MCF 10A (cell line): ENCODE results near the gene CCM2L. TPM values are rescaled to one million over a fixed set of nuclear protein-coding genes. Genes with fewer than 3 reads are reported as not detected.
A peak's percentile ranks its signal among the peaks of the same experiment; 100 is the strongest.

Experiments
- BruUV-seq: library from RNA; stranded (reverse); fragments of 400-500 nt; replicated peaks from 2 replicates; lab custom pipeline; 2021; lab: Mats Ljungman, UMichigan
- CTCF ChIA-PET: fragments of 300-600 bp; sonication (Branson Sonifier 250); formaldehyde crosslinking; extraction: SDS; loops from one replicate; lab custom pipeline; 2021; ENCODE audit warnings: antibody characterized with exemption, inconsistent platforms; lab: Yijun Ruan, JAX
- POLR2A ChIA-PET: fragments of 300-600, 350-650 bp; sonication (Branson Sonifier 250); formaldehyde crosslinking; extraction: SDS; loops from one replicate; lab custom pipeline; 2020; ENCODE audit warnings: antibody characterized with exemption, inconsistent platforms; lab: Yijun Ruan, JAX
- DNase-seq: peaks from one replicate; pipeline ENCODE4 v3.0.0-alpha.2; 2018; ENCODE audit not compliant: unreplicated experiment
- H3K27ac Mint-ChIP-seq: one replicate; pipeline ENCODE4 v1.8.0; 2022; ENCODE audit warnings: mild to moderate bottlenecking, low read depth, mixed read lengths; ENCODE audit not compliant: unreplicated experiment
- H3K27me3 Mint-ChIP-seq: one replicate; pipeline ENCODE4 v1.8.0; 2022; ENCODE audit warnings: mixed read lengths; ENCODE audit not compliant: insufficient read depth, unreplicated experiment
- H3K36me3 Mint-ChIP-seq: one replicate; pipeline ENCODE4 v1.8.0; 2022; ENCODE audit warnings: mild to moderate bottlenecking, moderate library complexity, mixed read lengths; ENCODE audit not compliant: insufficient read depth, unreplicated experiment
- H3K4me1 Mint-ChIP-seq: one replicate; pipeline ENCODE4 v1.8.0; 2022; ENCODE audit warnings: mixed read lengths; ENCODE audit not compliant: insufficient read depth, unreplicated experiment
- H3K4me3 Mint-ChIP-seq: one replicate; pipeline ENCODE4 v1.8.0; 2022; ENCODE audit warnings: mild to moderate bottlenecking, moderate library complexity, mixed read lengths; ENCODE audit not compliant: unreplicated experiment
- H3K9me3 Mint-ChIP-seq: one replicate; pipeline ENCODE4 v1.8.0; 2022; ENCODE audit warnings: mixed read lengths; ENCODE audit not compliant: unreplicated experiment
- intact Hi-C: fragments of 100-400 bp; cut with micrococcal nuclease; formaldehyde crosslinking; loops from 2 replicates; pipeline ENCODE4 v1.14.1; 2022
- total RNA-seq: library from RNA; stranded (reverse); gene quantifications from 2 replicates; pipeline ENCODE4 v1.2.3, GENCODE V29; 2022
- TF ChIP-seq, protein P1 (sequence below): fragments of 200-600 bp; IDR thresholded peaks from one replicate; pipeline ENCODE4 v1.8.0; 2022; ENCODE audit warnings: antibody characterized with exemption, mild to moderate bottlenecking; ENCODE audit not compliant: unreplicated experiment

The CCM2L gene
- total RNA-seq, 1 experiment from 2014 or later, result not detected

DNA sequence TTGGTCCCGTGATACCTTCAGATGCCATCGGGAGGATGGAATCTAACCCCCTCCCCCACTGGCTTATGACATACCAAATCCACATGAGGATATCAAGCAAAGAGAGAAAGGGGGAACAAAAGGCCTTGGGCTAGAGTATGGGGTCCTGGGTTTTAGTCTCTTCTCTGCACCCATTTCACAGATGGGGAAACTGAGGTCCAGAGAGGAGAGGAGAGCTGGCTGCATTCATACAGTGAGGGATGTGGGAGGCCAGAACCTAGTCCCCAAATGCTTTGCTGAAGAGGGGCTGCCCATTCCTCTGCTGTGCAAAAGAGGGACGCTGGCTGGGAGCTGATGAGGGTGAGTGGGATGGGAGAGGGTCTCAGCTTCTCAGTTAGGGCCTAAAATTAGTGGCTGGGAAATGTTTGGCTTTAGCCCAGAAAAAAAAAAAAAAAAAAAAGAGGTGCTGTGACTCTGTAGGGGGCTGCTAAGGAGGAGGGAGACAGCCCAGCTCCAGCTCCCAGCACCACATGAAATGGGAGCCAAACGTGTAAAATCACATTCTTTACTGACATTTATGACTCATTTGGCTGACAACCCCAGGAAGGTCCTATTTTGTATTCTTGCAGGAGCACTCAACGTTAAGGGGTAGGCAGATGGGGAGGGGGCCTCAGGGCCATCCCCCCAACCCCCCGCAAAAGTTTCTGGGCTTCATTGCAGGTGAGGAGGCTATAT lies 30.4 kb upstream of the CCM2L start:
- H3K36me3 Mint-ChIP-seq, result no peaks in the 10 kb centered on the region
- ChIA-PET POLR2A (interaction anchor here (0.5 kb wide), 1 partner anchor 65 kb away, joined by 3 read pairs; no protein-coding TSS in a partner anchor), CTCF (interaction anchor here (0.5 to 1.8 kb wide), 2 partner anchors 26 to 58 kb away, joined by 3 to 5 read pairs; no protein-coding TSS in a partner anchor)
- no peak overlapping the region for H3K27ac Mint-ChIP-seq
- TF ChIP-seq, protein P1, sequence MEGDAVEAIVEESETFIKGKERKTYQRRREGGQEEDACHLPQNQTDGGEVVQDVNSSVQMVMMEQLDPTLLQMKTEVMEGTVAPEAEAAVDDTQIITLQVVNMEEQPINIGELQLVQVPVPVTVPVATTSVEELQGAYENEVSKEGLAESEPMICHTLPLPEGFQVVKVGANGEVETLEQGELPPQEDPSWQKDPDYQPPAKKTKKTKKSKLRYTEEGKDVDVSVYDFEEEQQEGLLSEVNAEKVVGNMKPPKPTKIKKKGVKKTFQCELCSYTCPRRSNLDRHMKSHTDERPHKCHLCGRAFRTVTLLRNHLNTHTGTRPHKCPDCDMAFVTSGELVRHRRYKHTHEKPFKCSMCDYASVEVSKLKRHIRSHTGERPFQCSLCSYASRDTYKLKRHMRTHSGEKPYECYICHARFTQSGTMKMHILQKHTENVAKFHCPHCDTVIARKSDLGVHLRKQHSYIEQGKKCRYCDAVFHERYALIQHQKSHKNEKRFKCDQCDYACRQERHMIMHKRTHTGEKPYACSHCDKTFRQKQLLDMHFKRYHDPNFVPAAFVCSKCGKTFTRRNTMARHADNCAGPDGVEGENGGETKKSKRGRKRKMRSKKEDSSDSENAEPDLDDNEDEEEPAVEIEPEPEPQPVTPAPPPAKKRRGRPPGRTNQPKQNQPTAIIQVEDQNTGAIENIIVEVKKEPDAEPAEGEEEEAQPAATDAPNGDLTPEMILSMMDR, result no peak
- BruUV-seq, result no TSS peak
- peaks cover 47% of the 10 kb centered on the region for H3K27me3 Mint-ChIP-seq
- H3K4me3 Mint-ChIP-seq, result no peak overlapping the region
- H3K4me1 Mint-ChIP-seq, result no peaks in the 10 kb centered on the region
- intact Hi-C loops, result no loop called here
- DNase-seq, result no peak
- H3K9me3 Mint-ChIP-seq, result no peaks in the 10 kb centered on the region

DNA sequence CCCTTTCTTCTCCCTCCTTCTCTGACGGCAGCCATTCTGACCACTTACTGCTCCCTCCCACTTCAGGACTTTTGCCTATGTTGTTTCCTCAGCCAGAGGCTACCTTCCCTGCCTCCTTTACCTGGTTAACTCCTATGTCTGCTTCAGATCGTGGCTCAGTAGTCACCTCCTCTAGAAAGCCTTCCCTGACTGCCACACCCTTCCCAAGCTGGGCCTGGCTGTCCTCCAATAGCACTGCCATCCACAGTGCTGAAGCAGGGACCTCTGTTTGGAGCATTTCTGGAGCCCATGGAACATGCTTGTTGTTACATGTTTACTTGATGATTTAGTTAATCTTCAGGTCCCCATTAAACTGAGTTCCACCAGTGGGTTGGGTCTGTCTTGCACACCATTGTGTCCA lies 28.5 kb upstream of the CCM2L start:
- no peaks in the 10 kb centered on the region for H3K4me1 Mint-ChIP-seq
- TF ChIP-seq, protein P1, result no peak
- intact Hi-C loops, result no loop called here
- ChIA-PET POLR2A (no interaction called here), CTCF (no interaction called here)
- no peak overlapping the region for H3K27ac Mint-ChIP-seq
- no peak for DNase-seq
- no TSS peak for BruUV-seq
- no peaks in the 10 kb centered on the region for H3K9me3 Mint-ChIP-seq
- no peak overlapping the region for H3K4me3 Mint-ChIP-seq
- H3K27me3 Mint-ChIP-seq, result peaks cover 30% of the 10 kb centered on the region
- H3K36me3 Mint-ChIP-seq, result no peaks in the 10 kb centered on the region

DNA sequence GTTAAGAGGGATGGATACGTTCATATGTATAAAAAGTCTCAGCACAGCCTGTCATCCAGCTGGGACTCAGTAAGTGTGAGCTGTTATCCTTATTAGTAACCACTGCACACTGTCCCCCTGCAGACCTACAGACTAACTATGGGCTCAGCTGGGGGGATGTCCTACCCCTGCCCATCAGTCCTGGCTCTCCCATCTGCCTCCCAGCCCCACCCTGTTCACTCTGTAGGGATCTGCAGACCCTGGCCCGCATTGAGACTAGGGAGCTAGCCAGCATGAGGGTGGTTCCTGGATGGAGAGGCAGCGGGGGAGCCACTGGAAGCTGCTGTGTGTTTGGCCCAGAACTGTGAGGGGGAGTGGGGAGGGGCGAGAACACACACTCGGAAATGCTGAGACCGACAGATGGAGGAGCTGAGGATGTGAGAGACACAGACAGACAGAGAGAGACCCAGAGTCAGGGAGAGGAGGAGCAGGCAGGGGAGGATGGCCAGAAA lies 25.2 kb upstream of the CCM2L start:
- H3K27ac Mint-ChIP-seq, result no peak overlapping the region
- H3K9me3 Mint-ChIP-seq, result no peaks in the 10 kb centered on the region
- intact Hi-C loops, result no loop called here
- no peaks in the 10 kb centered on the region for H3K36me3 Mint-ChIP-seq
- CTCF ChIA-PET, result interaction anchor here (0.6 to 2.0 kb wide), 4 partner anchors 47 to 1371 kb away, joined by 3 to 8 read pairs (median 5); no protein-coding TSS in a partner anchor
- TF ChIP-seq, protein P1, result no peak
- H3K4me1 Mint-ChIP-seq, result no peaks in the 10 kb centered on the region
- POLR2A ChIA-PET, result no interaction called here
- BruUV-seq, result no TSS peak
- peaks cover 22% of the 10 kb centered on the region for H3K27me3 Mint-ChIP-seq
- H3K4me3 Mint-ChIP-seq, result no peak overlapping the region
- DNase-seq, result no peak

DNA sequence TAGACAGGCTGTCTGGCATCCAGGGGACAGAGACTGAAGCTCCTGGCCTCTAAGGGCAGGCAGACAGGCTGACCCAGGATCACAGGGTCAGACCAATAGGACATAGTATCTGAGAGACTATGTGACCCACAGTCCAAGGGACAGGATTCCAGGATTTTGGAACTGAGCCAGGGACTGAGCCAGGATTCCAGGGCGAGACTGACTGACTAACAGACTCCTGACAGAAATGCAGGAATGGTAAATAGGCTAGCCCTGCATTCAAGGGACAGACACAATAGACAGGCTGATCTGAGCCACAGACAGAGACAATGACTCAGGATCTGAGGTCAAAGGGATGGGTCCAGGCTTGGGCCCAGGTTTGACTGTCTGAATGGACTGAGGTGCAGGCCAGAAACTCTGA lies 22.5 kb upstream of the CCM2L start:
- Mint-ChIP-seq H3K9me3 (no peaks in the 10 kb centered on the region), H3K27ac (no peak overlapping the region), H3K36me3 (no peaks in the 10 kb centered on the region), H3K4me1 (no peaks in the 10 kb centered on the region), H3K4me3 (no peak overlapping the region), H3K27me3 (peaks cover 12% of the 10 kb centered on the region)
- ChIA-PET POLR2A (no interaction called here), CTCF (interaction anchor here (0.6 to 0.9 kb wide), 2 partner anchors 44 to 137 kb away, joined by 3 to 4 read pairs; no protein-coding TSS in a partner anchor)
- TF ChIP-seq, protein P1, result no peak
- BruUV-seq, result no TSS peak
- peak; percentile 21 for DNase-seq
- intact Hi-C loops, result no loop called here
